Activated CD4-positive, CD25-positive, alpha-beta regulatory T cell (primary cell): ENCODE measurements around the gene NT5C3A.
"Not testable (repeated sequence)": the region's sequence is repeated elsewhere in the genome, so short reads cannot be mapped to it uniquely, and the experiment has no call there.

ENCODE experiments used
- DNase-seq, 4 experiments: peaks; one replicate each; lab custom pipeline; 2025; lab: John Stamatoyannopoulos, UW

The NT5C3A gene

DNA sequence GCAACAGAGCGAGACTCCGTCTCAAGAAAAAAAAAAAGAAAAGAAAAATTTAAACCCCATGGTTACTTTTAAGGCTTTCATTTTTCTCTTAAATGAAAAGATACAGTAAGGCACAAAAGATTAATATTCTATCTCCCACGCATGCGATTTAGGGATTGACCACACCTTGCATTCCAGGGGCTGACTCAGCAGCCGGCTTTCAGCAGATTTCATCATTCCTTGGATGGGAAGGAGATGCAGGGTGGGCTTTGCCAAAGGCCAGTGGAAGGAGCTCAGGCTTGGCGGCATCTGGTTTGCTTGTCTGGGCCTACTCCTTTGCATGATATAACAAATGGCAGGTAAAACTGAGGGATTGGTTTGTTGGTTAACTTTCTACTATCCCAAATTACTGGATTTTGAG lies 83.3 kb downstream of the NT5C3A start:
- not testable (repeated sequence) for DNase-seq

- DNase-seq: not testable (repeated sequence)
Measured at GRCh38 chr7:32977159-32977558, 85.4 kb downstream of the NT5C3A start.

- DNase-seq: not testable (repeated sequence)
Measured at GRCh38 chr7:32971967-32972366, 90.6 kb downstream of the NT5C3A start.

DNA sequence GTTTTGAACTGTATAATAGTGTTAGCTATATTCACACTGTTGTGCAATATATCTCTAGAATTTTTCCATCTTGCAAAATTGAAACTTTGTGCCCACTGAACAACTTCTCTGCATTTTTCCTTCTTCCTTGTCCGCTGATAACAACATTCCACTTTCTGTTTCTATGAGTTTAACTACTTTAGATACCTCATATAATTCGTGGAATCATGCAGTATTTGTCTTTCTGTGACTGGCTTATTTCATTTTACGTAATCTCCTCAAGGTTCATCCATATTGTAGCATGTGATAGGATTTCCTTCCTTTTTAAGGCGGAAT lies 95.4 kb downstream of the NT5C3A start:
- not testable (repeated sequence) for DNase-seq

- DNase-seq: not testable (repeated sequence)
Measured at GRCh38 chr7:32966489-32967267, 95.9 kb downstream of the NT5C3A start.

GRCh38 chr7:32964461-32965159 lies 98.0 kb downstream of the NT5C3A start:
- DNase-seq: not testable (repeated sequence)
